Urinary bladder (tissue), 4 donors: ENCODE measurements around the gene SETD3. TPM values are rescaled to one million over a fixed set of nuclear protein-coding genes. Genes with fewer than 3 reads are reported as not detected.

Experiments
- DNase-seq: peaks from one replicate; pipeline ENCODE4 v3.0.0-alpha.2; 2015; ENCODE audit errors: extremely low spot score
- H3K27ac ChIP-seq: one replicate; pipeline ENCODE4 v1.5.1; 2013; ENCODE audit warnings: low read depth, mild to moderate bottlenecking, moderate library complexity
- H3K36me3 ChIP-seq: one replicate; pipeline ENCODE4 v1.6.1; 2013; ENCODE audit warnings: mild to moderate bottlenecking, moderate library complexity; ENCODE audit not compliant: insufficient read depth
- H3K4me1 ChIP-seq: one replicate; pipeline ENCODE4 v1.6.1; 2013; ENCODE audit warnings: mild to moderate bottlenecking, moderate library complexity; ENCODE audit not compliant: insufficient read depth
- H3K4me3 ChIP-seq: one replicate; pipeline ENCODE4 v1.5.1; 2013; ENCODE audit warnings: low read depth, low read length
- WGBS: extraction: QIAGEN DNeasy Blood & Tissue Kit; methylation state at CpG from one replicate; pipeline ENCODE4 v1.1.7; 2013; 5-methylcytosine and 5-hydroxymethylcytosine counted together
- polyA plus RNA-seq: library from polyadenylated mRNA; stranded (reverse); fragments of 200-250 nt; gene quantifications from one replicate; pipeline ENCODE4 v1.2.3, GENCODE V29; 2013
- total RNA-seq: library from RNA; depleted of rRNA; stranded (reverse); fragments of >200 nt; gene quantifications from one replicate; pipeline ENCODE4 v1.2.3, GENCODE V29; 2014
- donor health status: healthy with polysubstance abuse.
- donor health status: healthy.

Gene SETD3
- total and polyA plus RNA-seq, 2 donors: 68.6 to 72.1 TPM

GRCh38 chr14:99408971-99409289, 71.7 kb downstream of the SETD3 start:
- WGBS: 89% methylated on average over 7 of the region's 7 CpGs
- no peak for DNase-seq
- Histone ChIP-seq H3K4me3 (no peak overlapping the region), H3K27ac (no peak overlapping the region), H3K4me1 (no peaks in the 10 kb centered on the region), H3K36me3 (no peaks in the 10 kb centered on the region)

DNA sequence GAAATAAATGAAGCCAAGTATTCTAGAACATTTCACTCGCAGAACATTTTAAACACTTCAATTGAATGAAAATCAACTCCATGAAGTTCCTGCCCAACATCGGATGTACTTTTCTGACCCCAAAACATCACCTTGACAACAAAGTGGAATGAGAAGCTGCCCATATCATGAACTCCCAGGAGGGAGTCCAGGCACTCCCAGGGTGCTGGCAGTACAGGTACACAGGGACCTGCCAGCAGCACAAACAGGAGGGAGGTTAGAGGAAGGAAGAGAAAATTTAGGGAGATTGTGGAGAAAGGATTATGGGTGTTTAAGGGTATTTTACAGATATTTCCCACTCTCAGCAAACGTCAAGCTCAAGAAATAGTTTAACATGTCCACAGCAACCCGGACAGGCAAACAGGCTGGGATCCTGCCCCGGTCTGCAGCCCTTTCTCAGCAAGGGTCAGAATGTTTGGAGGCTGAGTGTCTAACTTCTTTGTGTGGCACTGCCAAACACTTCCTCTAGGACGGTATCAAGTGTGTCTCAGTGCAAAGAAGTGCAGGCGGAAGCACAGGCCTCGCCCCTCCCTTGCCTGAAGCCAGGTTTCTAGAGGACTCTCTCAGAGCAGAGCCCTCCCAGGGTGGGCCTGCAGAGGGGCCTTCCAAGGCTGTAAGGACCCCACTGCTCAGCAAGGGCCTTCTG, 72.2 kb downstream of the SETD3 start:
- Histone ChIP-seq H3K36me3 (no peaks in the 10 kb centered on the region), H3K4me3 (no peak overlapping the region), H3K27ac (no peak overlapping the region), H3K4me1 (no peaks in the 10 kb centered on the region)
- DNase-seq: no peak
- WGBS: 82% methylated on average over 8 of the region's 8 CpGs

GRCh38 chr14:99407416-99407815, 73.2 kb downstream of the SETD3 start:
- no peak for DNase-seq
- WGBS: 93% methylated on average over 11 of the region's 11 CpGs

GRCh38 chr14:99402950-99403349, 77.7 kb downstream of the SETD3 start:
- Histone ChIP-seq H3K36me3 (peaks cover 4% of the 10 kb centered on the region), H3K4me1 (no peaks in the 10 kb centered on the region), H3K4me3 (no peak overlapping the region), H3K27ac (no peak overlapping the region)
- WGBS: 89% methylated on average over 10 of the region's 10 CpGs
- DNase-seq: no peak

More at GRCh38 chr14:99407416-99407815, 73.2 kb downstream of the SETD3 start:
- Histone ChIP-seq H3K36me3 (no peaks in the 10 kb centered on the region), H3K27ac (no peak overlapping the region), H3K4me3 (no peak overlapping the region), H3K4me1 (no peaks in the 10 kb centered on the region)

- Histone ChIP-seq H3K36me3 (peaks cover 4% of the 10 kb centered on the region), H3K4me3 (no peak overlapping the region), H3K4me1 (no peaks in the 10 kb centered on the region), H3K27ac (no peak overlapping the region)
- 80% methylated on average over 4 of the region's 4 CpGs for WGBS
- no peak for DNase-seq
Measured at GRCh38 chr14:99402285-99402648, 78.4 kb downstream of the SETD3 start.

- Histone ChIP-seq H3K36me3 (peaks cover 4% of the 10 kb centered on the region), H3K4me1 (no peaks in the 10 kb centered on the region), H3K27ac (no peak overlapping the region), H3K4me3 (no peak overlapping the region)
- DNase-seq: no peak
- 55% methylated on average over 5 of the region's 5 CpGs for WGBS
Measured at GRCh38 chr14:99401621-99402284, 78.9 kb downstream of the SETD3 start.

GRCh38 chr14:99401211-99401610, 79.4 kb downstream of the SETD3 start:
- peaks cover 4% of the 10 kb centered on the region for H3K36me3 ChIP-seq
- H3K4me1 ChIP-seq: no peaks in the 10 kb centered on the region
- 44% methylated on average over 4 of the region's 4 CpGs for WGBS
- no peak overlapping the region for H3K4me3 ChIP-seq
- no peak for DNase-seq
- no peak overlapping the region for H3K27ac ChIP-seq

DNA sequence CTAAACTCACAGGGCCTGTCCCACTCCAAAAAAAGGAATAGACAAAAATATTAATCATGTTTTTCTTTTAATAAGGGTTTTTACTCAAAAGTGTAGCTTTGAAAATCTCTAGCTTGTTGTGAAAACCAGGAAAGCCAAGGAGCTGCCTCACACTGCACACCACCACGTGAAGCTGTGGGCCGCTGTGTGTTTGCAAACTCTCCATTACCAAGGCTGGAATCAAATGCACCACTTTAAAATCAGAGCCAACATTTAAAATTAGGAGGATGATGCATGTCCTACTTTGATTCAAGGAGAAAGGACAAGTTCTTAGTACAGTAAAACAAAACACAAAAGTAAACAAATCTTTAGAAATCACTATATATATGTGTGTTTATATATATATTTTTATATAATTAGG, 83.0 kb downstream of the SETD3 start:
- H3K4me3 ChIP-seq: no peak overlapping the region
- DNase-seq: no peak
- H3K4me1 ChIP-seq: no peaks in the 10 kb centered on the region
- WGBS: 89% methylated on average over 2 of the region's 2 CpGs
- H3K36me3 ChIP-seq: peaks cover 4% of the 10 kb centered on the region
- no peak overlapping the region for H3K27ac ChIP-seq

GRCh38 chr14:99395909-99396530, 84.6 kb downstream of the SETD3 start:
- no peak overlapping the region for H3K27ac ChIP-seq
- 81% methylated on average over 10 of the region's 10 CpGs for WGBS
- no peak overlapping the region for H3K4me3 ChIP-seq
- H3K4me1 ChIP-seq: no peaks in the 10 kb centered on the region
- peaks cover 4% of the 10 kb centered on the region for H3K36me3 ChIP-seq
- DNase-seq: no peak

DNA sequence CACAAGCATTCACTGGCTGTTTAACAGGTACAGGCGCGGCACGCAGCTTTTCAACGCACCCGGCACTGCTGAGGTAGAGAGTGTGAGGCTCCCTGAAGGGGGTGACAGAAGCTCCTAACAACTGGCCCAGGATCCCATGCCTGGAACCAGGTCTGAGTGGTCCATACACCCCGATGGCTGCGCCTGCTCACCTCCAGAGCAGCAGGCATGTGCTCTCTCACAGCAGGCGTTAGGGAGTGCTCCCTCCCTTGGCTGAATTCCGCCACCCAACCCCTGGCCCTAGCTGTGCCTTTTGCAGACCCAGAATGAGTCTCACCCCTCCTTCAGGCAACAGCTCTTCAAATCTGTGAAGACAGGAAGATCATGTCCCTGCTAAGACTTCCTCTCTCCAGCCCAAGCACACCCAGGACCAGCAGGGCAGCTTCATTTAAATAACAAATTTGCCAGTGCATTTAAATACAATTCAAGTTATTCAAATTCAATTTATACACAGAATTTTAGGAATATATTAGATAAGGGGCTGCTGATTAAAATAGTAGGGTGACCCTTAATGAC, 86.0 kb downstream of the SETD3 start:
- Histone ChIP-seq H3K4me1 (no peaks in the 10 kb centered on the region), H3K27ac (no peak overlapping the region), H3K36me3 (peaks cover 4% of the 10 kb centered on the region), H3K4me3 (no peak overlapping the region)
- no peak for DNase-seq
- WGBS: 91% methylated on average over 9 of the region's 9 CpGs

GRCh38 chr14:99393059-99393655, 87.5 kb downstream of the SETD3 start:
- no peaks in the 10 kb centered on the region for H3K36me3 ChIP-seq
- H3K27ac ChIP-seq: no peak overlapping the region
- H3K4me3 ChIP-seq: no peak overlapping the region
- peaks cover 3% of the 10 kb centered on the region for H3K4me1 ChIP-seq
- WGBS: 76% methylated on average over 12 of the region's 12 CpGs
- no peak for DNase-seq

DNA sequence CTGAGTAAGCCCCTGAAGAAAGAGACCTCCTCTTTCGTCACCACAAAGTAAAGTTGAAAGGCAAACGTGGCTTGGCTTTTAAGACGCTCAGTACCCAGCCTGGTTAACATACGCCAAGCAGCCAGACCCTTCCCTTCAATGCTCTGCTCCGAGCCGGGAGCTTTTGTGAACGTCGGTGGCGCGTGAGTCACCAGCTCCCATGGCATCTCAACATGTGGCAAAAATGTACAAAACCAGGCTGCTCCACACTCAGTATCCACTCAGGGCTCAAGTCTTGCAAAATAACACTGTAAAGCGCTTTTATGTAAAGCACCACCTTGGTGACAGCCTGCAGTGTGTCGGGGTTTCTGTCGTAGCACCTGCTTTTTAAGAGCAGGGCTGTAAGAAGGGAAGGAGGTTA, 89.0 kb downstream of the SETD3 start:
- Histone ChIP-seq H3K27ac (no peak overlapping the region), H3K4me3 (no peak overlapping the region), H3K36me3 (no peaks in the 10 kb centered on the region), H3K4me1 (peaks cover 3% of the 10 kb centered on the region)
- WGBS: 58% methylated on average over 13 of the region's 13 CpGs
- no peak for DNase-seq

- H3K27ac ChIP-seq: no peak overlapping the region
- H3K36me3 ChIP-seq: no peaks in the 10 kb centered on the region
- peaks cover 3% of the 10 kb centered on the region for H3K4me1 ChIP-seq
- DNase-seq: no peak
- no peak overlapping the region for H3K4me3 ChIP-seq
- WGBS: 16% methylated on average over 23 of the region's 24 CpGs
Measured at GRCh38 chr14:99389174-99389826, 91.4 kb downstream of the SETD3 start.
